HFFc6 (cell line): ENCODE data around the gene ATP6V1C2. TPM values are rescaled to one million over a fixed set of nuclear protein-coding genes. Genes with fewer than 3 reads are reported as not detected.

Experiments used
- DNase-seq: peaks from one replicate; pipeline ENCODE4 v3.0.0-alpha.2; 2018
- H3K27ac Mint-ChIP-seq: 2 replicates; pipeline ENCODE4 v1.8.0; 2020; ENCODE audit warnings: mild to moderate bottlenecking, mixed read lengths
- H3K27me3 Mint-ChIP-seq: 2 replicates; pipeline ENCODE4 v1.8.0; 2021; ENCODE audit warnings: mild to moderate bottlenecking, moderate library complexity, mixed read lengths; ENCODE audit not compliant: insufficient read depth
- H3K36me3 Mint-ChIP-seq: 2 replicates; pipeline ENCODE4 v1.8.0; 2021; ENCODE audit warnings: low read depth, mixed read lengths
- H3K4me1 Mint-ChIP-seq: 2 replicates; pipeline ENCODE4 v1.8.0; 2020; ENCODE audit warnings: low read depth, mixed read lengths
- H3K4me3 Mint-ChIP-seq: 2 replicates; pipeline ENCODE4 v1.8.0; 2020; ENCODE audit warnings: mild to moderate bottlenecking, moderate library complexity, mixed read lengths
- H3K9me3 Mint-ChIP-seq: 2 replicates; pipeline ENCODE4 v1.8.0; 2020; ENCODE audit warnings: mild to moderate bottlenecking, mixed read lengths
- total RNA-seq, 6 experiments: library from RNA; stranded (reverse); fragmentation: NEBNext Ultra II Directional; extraction: Animal tissue kit (Norgen Biotek cat#: 25700); gene quantifications; 2 replicates in 1 of 6; 3 replicates in 5 of 6; pipeline ENCODE4 v1.2.3, GENCODE V29; 2021
- TF ChIP-seq, protein P1 (sequence below): fragments of 200-600 bp; sonication (generic); IDR thresholded peaks from 2 replicates; pipeline ENCODE4 v1.5.0; 2021; ENCODE audit warnings: antibody characterized with exemption, mild to moderate bottlenecking

Gene ATP6V1C2
- total RNA-seq, 6 experiments from 2014 or later = not detected

DNA sequence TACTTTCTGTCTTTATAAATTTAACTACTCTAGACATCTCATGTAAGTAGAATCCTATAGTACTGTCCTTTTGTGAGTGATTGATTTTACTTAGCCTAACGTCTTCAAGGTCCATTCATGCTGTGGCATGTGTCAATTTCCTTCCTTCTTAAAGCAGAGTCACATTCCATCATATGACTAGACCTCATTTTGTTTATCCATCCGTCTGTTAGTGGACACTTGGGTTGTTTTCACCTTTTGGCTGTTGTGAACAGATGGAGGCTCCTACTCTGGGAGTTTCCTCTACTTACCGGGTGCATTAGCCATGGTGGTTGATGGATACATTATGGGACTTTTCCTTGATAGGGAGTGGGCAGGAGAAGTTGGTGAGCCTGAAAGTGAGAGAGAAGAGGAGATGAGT is 97.6 kb downstream of the ATP6V1C2 start:
- DNase-seq = no peak
- no peak overlapping the region for H3K27ac Mint-ChIP-seq
- TF ChIP-seq, protein P1, sequence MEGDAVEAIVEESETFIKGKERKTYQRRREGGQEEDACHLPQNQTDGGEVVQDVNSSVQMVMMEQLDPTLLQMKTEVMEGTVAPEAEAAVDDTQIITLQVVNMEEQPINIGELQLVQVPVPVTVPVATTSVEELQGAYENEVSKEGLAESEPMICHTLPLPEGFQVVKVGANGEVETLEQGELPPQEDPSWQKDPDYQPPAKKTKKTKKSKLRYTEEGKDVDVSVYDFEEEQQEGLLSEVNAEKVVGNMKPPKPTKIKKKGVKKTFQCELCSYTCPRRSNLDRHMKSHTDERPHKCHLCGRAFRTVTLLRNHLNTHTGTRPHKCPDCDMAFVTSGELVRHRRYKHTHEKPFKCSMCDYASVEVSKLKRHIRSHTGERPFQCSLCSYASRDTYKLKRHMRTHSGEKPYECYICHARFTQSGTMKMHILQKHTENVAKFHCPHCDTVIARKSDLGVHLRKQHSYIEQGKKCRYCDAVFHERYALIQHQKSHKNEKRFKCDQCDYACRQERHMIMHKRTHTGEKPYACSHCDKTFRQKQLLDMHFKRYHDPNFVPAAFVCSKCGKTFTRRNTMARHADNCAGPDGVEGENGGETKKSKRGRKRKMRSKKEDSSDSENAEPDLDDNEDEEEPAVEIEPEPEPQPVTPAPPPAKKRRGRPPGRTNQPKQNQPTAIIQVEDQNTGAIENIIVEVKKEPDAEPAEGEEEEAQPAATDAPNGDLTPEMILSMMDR = no peak
- no peaks in the 10 kb centered on the region for H3K9me3 Mint-ChIP-seq
- no peaks in the 10 kb centered on the region for H3K36me3 Mint-ChIP-seq
- peaks cover 49% of the 10 kb centered on the region for H3K27me3 Mint-ChIP-seq
- H3K4me1 Mint-ChIP-seq = peaks cover 4% of the 10 kb centered on the region; the same call in 1 of the 2 replicates
- H3K4me3 Mint-ChIP-seq = no peak overlapping the region

DNA sequence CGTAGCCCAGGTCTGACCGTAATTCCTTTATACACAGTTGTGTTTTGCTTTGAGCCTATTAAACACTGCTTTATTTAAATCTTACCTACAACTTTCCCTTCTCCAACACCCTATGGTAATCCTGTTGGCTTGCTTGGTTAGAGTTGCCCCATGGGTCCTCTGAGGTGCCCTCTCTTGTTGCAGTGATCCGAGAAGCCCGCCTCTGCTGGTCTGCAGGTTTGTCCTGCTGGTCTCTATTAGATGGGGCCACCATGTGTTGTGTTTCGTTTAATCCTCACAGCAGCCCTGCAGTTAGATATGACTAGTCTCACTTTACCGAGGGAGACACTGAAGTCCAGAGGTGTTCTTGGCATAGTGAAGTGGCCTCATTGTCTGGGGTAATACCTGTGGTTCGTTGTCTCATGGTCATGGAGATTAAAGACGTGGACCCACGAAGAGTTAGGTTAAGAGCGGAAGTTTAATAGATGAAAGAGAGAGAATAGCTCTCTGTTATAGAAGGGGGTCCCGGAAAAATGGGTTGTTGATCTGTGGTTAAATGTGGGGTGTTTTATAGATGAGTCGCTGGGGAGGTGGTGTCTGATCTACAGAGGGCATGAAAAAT is 98.4 kb downstream of the ATP6V1C2 start:
- Mint-ChIP-seq H3K27me3 (peaks cover 49% of the 10 kb centered on the region), H3K36me3 (no peaks in the 10 kb centered on the region), H3K4me3 (no peak overlapping the region), H3K4me1 (no peaks in the 10 kb centered on the region), H3K27ac (no peak overlapping the region), H3K9me3 (no peaks in the 10 kb centered on the region)
- no peak for DNase-seq
- TF ChIP-seq, protein P1 = no peak

DNA sequence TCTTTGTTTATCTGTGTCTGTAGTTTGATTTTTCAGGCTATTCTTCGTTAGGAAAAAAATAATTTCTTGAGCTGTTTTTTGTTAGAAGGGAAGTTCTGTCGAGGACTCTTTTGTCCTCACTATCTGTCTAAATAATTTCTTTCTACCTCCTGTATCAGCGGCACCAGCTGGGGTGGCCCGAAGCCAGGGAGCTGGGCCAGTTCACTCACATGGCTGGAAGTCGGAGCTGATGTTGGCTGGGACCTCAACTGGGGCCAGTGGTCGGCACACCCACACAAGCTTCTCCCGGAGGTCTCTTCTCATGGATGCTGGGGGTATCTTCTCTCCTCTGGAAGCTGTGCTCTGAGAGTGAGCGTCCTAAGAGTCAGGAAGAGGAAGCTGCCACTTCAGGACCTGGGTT is 99.1 kb downstream of the ATP6V1C2 start:
- H3K27ac Mint-ChIP-seq = no peak overlapping the region
- DNase-seq = no peak
- no peaks in the 10 kb centered on the region for H3K4me1 Mint-ChIP-seq
- TF ChIP-seq, protein P1 = no peak
- no peaks in the 10 kb centered on the region for H3K9me3 Mint-ChIP-seq
- H3K27me3 Mint-ChIP-seq = peaks cover 50% of the 10 kb centered on the region
- no peaks in the 10 kb centered on the region for H3K36me3 Mint-ChIP-seq
- H3K4me3 Mint-ChIP-seq = no peak overlapping the region

DNA sequence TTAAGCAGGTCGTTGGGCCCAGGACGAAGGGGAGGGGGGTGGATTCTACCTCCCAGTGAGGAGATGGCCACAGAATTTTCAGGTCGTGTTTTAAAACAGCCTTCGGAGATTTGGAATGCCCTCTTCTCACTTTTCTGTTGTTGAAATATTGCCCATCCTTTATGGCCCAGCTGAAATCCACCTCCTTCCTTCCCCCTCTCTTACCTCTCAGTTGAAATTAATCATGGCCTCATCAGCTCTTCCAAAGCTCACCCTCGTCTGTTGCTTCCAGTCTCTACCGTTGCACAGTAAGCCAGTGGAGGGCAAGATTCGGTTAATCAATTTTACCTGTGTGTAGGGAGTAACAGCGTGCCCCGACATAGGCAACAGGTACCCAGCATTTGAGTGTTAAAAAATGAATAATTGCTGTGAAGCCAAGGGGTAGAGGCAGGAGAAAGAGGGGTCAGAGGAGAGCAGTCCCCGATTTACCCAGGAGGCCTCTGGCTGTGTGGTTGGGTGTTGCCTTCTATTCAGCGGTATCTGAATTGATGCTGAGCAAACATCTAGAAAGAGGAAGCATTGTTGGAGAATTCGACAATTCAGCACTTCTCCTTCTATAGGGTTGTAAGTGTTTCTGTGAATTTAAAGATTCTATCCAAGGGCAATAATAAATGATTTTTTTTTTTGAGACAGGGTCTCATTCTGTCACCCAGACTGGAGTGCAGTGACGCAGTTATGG is 99.7 kb downstream of the ATP6V1C2 start:
- H3K4me3 Mint-ChIP-seq = no peak overlapping the region
- no peaks in the 10 kb centered on the region for H3K4me1 Mint-ChIP-seq
- no peaks in the 10 kb centered on the region for H3K36me3 Mint-ChIP-seq
- TF ChIP-seq, protein P1 = no peak
- H3K27ac Mint-ChIP-seq = no peak overlapping the region
- DNase-seq = no peak
- peaks cover 53% of the 10 kb centered on the region for H3K27me3 Mint-ChIP-seq
- H3K9me3 Mint-ChIP-seq = no peaks in the 10 kb centered on the region

DNA sequence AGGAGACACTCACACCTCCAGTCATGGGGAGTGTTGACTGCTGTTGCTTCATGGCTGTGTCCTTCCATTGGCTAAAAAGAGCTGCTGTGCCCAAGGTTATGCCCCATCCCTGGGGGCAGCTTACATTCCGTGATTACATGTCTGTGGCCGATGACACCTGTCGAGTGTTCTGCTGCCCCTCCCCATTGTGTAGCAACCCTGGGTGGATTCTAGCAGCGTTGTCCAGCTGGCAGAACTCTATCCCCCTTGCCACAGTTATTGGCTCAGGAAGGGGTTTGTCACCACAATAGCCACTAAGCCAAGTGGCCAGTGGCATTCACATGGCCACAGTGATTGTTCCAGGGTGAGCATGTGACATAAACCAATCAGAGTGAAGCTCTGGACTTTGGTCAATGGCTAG is 102.8 kb downstream of the ATP6V1C2 start:
- no peaks in the 10 kb centered on the region for H3K4me1 Mint-ChIP-seq
- no peaks in the 10 kb centered on the region for H3K9me3 Mint-ChIP-seq
- no peak overlapping the region for H3K4me3 Mint-ChIP-seq
- peaks cover 58% of the 10 kb centered on the region for H3K27me3 Mint-ChIP-seq
- TF ChIP-seq, protein P1 = no peak
- H3K36me3 Mint-ChIP-seq = no peaks in the 10 kb centered on the region
- DNase-seq = no peak
- no peak overlapping the region for H3K27ac Mint-ChIP-seq
